OCI-LY7 (cell line): Measurements from ENCODE around the gene PPP2R1B.

ENCODE experiments used
- CTCF ChIP-seq: fragments of 200-600 bp; sonication (generic); conservative IDR thresholded peaks from 2 replicates; pipeline ENCODE4 v1.5.1; 2014; ENCODE audit warnings: mild to moderate bottlenecking, antibody characterized with exemption, low read length, moderate library complexity, mixed read lengths
- EZH2phosphoT487 ChIP-seq: fragments of 200-600 bp; sonication (generic); IDR thresholded peaks from 2 replicates; pipeline ENCODE4 v1.6.1; 2018; ENCODE audit warnings: low read depth, borderline replicate concordance, mild to moderate bottlenecking, mixed run types, antibody characterized with exemption, low read length, moderate library complexity, mixed read lengths

- TF ChIP-seq CTCF (no peak), EZH2phosphoT487 (no peak)
Measured at GRCh38 chr11:111696556-111696955, 69.6 kb downstream of the PPP2R1B start.
